T-helper 2 cell treated with Interferon-gamma antibody and Interleukin-4, amounts not matched to agents 100 ng/mL and 5 ng/mL, for 36 hours (primary cell): ENCODE measurements around the gene COL26A1. TPM values are rescaled to one million over a fixed set of nuclear protein-coding genes. Genes with fewer than 3 reads are reported as not detected.

Source experiments
- total RNA-seq: library from RNA; stranded (reverse); gene quantifications from 2 replicates; pipeline ENCODE4 v1.2.3, GENCODE V29; 2022

COL26A1 gene
- total RNA-seq, 1 donor from 2014 or later, result not detected

Other genes starting within 250 kb of the COL26A1 start
- gene SERPINE1, start 235.8 kb upstream of the COL26A1 start, total RNA-seq, result 0.14 and 0.27 TPM in 2 replicates
- 37.3 and 41.7 TPM in 2 replicates for gene AP1S1, start 208.4 kb upstream of the COL26A1 start, total RNA-seq
- gene VGF, start 197.3 kb upstream of the COL26A1 start, total RNA-seq, result 0.23 and 0.34 TPM in 2 replicates
- not detected in 2 replicates for gene NAT16, start 182.6 kb upstream of the COL26A1 start, total RNA-seq
- gene MOGAT3, start 161.8 kb upstream of the COL26A1 start, total RNA-seq, result not detected in 2 replicates
- gene PLOD3, start 145.3 kb upstream of the COL26A1 start, total RNA-seq, result 72.4 and 78.6 TPM in 2 replicates
- 60.3 and 66.8 TPM in 2 replicates for gene ZNHIT1, start 144.7 kb upstream of the COL26A1 start, total RNA-seq
- 21.8 and 23.1 TPM in 2 replicates for gene CLDN15, start 125.1 kb upstream of the COL26A1 start, total RNA-seq
- gene FIS1, start 117.8 kb upstream of the COL26A1 start, total RNA-seq, result 112 and 113 TPM in 2 replicates
- gene IFT22, start 41.1 kb upstream of the COL26A1 start, total RNA-seq, result 7.1 and 7.6 TPM in 2 replicates